GM21786 (cell line): ENCODE results near the gene BNC2.

Experiments
- ATAC-seq: cut with Tn5 transposase; IDR thresholded peaks from one replicate; pipeline ENCODE4 v1.9.1; 2021; ENCODE audit not compliant: unreplicated experiment

The BNC2 gene

DNA sequence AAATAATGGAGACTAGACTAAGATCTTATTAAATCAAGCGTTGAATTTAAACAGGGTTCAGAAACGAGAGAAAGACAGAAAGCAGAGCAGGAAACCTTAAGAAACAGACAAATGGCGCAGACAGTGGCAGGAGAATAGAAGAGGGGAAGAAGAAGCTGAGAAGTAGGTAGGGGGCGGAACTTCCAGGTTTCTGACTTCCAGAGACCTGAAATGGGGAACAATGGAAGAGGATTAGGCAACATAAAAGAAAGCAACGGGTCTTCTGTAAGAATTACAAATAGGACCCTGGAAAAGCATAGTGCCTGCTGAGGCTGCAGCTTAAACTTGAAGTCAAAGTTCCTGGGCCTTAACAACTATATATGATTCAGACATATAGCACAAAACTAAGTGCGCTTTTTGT, 101.7 kb downstream of the BNC2 start:
- ATAC-seq, result no peak

GRCh38 chr9:16767366-16767765, 103.1 kb downstream of the BNC2 start:
- ATAC-seq, result no peak

DNA sequence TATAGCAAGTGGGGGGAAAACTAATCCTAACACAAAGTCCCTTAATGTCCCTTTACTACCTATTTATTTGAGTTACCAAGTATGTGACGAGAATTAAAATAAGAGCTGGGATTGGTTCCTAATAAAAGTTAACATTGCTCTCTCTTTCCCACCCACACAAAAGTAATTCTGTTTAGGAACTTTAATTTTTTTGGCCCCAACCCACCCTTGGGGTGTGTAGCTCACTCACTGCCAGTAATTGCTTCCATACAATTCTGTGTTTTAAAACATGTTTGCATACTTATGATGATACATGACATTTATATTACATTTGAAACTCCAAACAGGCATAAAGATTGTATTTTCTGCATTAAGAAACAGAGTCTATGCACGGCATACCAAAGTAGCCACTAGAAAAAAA, 106.5 kb downstream of the BNC2 start:
- ATAC-seq, result no peak

DNA sequence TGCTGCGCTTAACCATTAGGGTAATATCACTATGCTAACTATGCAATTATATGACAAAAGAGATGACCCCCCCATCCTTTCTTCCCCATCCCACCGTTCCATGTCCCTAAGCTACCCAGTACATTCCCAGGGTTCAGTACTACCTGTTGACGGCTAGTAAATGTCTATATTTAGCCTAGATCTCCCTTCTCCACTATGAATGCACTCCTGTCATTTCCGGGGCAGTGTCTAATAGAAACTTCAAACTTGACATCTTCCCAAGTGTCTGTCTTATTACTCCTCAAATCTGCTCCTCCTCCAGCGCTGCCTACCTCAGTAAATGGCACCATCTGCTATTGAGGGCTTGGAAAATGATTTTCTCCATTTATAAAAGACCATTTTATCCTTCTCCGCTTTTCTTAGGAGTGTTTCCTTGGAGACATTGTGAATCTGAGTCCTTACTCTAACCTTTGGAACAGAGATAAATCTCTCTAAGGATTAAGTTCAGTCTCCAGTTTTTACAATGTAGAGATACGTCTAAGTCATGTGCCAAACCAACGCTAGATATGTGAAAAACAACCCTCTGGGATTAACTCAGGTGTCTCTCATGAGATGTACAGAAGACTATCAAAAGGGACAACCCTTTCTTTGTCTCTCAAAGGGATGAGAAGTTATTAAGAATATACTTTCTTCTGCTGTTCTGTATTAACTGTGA, 114.9 kb downstream of the BNC2 start:
- ATAC-seq, result no peak

- no peak for ATAC-seq
Measured at GRCh38 chr9:16754662-16755061, 115.8 kb downstream of the BNC2 start.

DNA sequence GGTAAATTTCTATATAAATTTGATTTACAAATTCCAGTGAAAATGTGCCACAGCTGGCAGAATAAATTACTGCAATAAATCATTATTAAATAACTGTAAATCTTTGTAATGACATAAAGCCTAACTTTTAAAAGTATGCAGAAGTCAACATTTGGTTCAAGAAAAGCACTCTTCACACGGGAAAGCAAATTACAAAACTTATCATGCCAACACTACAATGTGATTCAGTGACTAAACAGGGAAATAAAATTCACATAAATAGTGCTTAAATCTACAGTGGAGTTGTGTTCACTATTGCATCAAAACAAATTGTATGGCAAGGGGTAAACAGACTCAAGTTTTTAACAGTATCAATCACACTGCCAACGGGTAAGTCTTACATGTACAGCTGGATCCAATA, 117.2 kb downstream of the BNC2 start:
- no peak for ATAC-seq

DNA sequence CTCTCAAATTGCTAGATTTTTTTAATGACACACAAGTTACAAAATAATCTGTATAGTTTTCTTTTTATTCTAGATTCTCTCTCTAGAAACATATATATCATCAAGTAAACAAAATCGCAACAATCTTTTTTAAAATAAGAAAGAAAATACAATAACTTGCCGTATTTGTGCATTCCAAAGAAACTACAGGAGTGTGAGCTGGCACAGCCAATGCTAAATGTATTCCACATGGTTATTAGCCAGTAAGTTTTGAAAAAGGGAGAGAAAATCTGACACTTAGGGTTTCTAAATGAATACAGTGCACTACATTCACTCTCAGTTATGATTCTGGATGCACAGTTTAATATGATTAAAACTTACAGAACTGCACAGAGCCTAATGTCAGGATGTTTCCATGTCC, 117.9 kb downstream of the BNC2 start:
- ATAC-seq, result no peak

DNA sequence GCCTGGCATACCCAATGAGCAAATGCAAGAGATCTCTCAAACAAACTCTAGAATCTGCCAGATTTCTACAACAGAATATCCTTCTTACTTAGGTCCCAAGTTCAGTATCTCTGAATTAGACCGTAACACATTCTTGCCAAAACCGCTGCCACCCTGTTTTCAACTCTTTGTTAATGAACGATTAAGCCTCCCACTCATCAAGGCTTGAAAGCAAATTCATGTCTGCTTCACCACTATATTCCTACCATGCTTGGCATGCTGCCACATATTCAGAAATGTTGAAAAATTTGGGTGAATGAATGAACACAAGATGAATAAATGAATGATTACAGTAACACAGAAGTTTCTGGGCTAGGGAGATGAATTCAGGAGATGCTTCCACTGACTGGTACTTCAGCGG, 119.9 kb downstream of the BNC2 start:
- ATAC-seq, result no peak

- no peak for ATAC-seq
Measured at GRCh38 chr9:16745359-16745758, 125.1 kb downstream of the BNC2 start.

- no peak for ATAC-seq
Measured at GRCh38 chr9:16744394-16744793, 126.1 kb downstream of the BNC2 start.

- no peak for ATAC-seq
Measured at GRCh38 chr9:16743375-16743774, 127.1 kb downstream of the BNC2 start.

DNA sequence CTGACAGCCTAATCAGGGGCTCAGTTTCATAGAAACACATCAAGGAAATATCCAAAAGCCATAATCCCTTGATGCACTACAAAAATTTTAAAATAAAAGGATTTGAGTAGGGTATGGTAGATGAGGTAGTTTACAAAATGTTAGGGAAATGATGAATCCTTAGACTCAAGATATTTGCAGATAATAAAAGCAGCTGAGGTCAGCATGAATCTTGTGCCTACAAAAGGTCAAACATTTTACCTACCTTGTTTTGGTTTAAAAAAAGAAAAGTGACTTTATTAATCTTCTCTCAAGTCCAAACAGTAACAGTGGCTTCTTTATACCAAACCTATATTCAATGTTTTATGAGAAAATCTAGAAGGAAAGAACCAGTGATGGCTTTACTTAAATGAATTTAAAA, 135.5 kb downstream of the BNC2 start:
- ATAC-seq, result no peak

DNA sequence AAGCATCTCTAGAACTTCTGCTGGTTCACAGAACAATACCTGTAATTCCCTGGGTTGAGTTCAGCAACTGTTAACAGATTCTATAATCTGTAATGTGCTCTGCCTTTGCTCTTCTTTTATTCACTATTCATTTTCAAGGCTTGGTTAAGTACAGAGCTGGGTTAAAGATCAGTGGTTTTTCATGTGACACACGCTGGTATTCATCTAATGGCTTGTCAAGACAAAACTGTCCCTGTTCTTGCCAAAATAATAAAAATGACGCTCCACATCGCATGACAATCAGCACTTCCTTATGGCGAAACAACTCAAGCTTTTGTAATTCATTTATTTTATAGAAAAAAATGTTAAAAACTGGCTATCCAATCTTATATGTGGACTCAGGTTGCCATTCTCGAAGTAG, 137.9 kb downstream of the BNC2 start:
- no peak for ATAC-seq

- ATAC-seq, result no peak
Measured at GRCh38 chr9:16730162-16730561, 140.3 kb downstream of the BNC2 start.

- no peak for ATAC-seq
Measured at GRCh38 chr9:16729651-16730050, 140.8 kb downstream of the BNC2 start.

DNA sequence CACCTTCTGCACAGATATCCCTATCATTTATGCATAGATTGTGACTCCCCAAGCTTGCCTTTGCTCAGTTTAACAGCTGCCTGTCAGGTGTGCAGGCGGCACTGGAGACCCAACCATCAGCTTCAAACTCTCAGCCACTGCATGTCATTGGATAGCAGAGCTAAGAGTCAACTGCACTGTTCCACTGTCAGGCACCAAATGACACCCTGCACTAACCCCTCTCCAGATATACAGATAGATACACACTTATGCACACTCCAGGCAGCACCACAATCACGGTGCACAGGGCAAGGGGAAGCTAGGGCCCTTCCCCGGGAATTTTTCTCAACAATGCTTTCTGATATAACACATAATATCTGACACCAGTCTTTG, 142.3 kb downstream of the BNC2 start:
- ATAC-seq, result no peak

DNA sequence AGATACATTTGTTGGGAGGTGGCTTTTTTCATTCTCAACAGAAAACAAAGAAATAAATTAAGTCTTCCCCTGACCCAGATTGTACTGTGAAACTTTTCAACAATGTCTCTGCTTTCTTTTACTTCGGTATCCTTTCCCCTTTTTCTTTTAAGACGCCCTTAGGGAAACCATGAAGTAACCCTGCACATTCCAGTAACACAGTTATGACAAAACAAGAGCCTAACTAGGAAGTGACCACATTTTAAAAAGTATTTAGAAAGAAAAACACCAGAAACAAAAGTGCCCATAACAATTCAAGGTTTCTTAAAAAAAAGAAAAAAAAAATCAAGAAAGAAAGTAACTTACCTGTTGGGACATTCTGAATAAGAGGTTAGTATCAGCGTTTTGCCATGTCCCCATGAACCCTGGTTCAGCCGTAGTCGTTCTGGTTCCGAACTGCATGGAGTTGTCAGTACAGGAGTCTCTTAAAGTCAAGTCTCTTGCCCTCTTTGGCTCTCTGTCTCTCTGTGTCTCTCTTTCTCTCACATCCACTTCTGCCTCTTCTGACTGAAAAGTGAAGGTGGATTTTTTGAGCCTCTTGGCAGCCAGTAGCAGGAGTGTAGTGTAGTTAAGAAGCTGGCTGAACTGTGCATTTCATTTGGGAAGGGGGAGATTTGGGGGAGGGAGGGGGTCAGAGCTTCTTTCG, 142.9 kb downstream of the BNC2 start:
- ATAC-seq, result no peak

DNA sequence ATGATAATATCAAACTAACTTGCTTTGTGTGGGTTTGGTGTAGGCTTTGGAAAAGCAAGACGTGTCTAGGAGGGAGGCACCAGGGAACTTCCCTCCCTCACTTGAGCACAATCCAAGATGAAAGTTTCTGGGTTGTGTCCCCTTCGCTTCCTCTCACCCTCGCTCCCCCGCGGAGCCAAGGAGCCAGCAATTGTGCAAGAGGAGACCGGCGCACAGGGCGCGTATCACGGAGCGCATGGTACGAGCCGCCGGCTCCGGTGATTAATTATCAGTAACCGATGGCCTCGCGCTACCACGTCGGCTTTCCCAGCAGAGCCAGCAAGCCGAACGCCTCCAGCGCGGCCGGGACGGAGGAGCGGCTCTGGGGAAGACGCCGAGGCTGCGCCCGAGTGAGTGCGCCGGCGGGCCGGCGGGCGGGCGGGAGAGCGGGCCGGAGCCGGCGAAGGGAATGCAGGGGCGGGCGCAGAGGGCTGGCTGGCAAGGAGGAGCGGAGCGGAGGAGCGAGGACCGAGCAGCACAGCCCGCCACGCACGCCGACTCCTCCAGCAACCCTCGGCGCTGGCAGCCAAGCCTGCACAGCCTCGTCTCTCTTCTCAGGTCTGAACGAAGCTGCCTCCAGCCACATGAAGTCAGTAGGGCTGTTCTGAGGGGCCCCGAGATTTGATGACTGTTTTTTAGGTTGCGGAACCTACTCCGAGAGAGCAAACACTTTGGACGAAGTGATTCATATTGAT, 143.6 kb downstream of the BNC2 start:
- ATAC-seq, result no peak

DNA sequence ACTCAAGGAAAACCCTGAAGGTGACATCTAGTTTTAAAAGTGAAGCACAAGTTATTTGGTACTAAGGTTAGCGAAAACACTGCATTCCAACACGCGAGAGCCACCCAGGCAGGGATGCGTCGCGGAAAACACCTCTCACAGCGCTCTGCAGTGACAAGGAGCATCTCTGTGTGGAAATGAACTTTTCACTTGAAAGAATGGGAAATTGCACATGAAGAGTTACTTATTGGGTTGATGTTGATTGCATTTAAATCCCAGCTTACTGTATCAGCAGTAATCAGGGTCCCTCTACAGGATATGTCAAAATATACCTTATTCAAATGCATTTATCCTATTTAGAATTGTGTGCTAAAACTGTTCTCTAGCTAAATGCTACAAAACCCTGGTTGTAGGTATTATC, 144.4 kb downstream of the BNC2 start:
- no peak for ATAC-seq

DNA sequence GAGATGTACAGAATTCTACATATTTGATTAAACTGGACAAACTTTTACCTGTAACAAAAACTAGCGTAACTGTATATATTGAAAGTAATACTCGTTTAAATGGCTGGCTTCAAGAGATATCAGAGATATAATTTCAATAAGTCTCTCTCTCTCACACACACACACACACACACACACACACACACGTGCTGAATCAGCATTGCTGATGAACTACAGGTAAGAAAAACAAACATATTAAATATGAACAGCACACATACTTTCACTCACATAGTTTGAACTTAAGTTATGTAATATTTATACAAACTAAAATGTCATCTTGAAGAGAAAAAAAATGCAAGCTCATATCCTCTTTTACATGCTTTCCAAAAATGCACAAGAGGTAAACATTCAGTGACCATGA, 145.4 kb downstream of the BNC2 start:
- ATAC-seq, result no peak

GRCh38 chr9:16721972-16722371, 148.5 kb downstream of the BNC2 start:
- ATAC-seq, result no peak

DNA sequence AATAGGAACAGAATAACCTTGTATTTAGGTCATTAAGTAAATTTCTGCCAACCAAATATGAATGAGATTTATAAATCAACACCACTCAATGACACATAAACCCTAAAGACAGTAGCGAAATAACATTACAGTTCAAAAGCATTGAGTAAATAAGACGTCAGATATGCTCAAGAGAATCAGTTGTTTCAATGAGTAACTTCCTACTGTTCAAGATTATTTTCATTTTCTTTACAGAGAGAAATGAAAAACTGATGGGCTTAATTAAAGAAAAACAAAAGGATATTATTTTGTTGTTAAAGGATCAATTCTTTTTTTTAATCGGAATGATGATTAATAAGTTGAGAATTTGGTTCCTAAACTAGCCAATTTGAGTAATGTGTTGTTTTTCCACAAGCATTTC, 150.1 kb downstream of the BNC2 start:
- no peak for ATAC-seq
